HEK293 (cell line): ENCODE results near the gene MGAT5B.

ENCODE experiments used
- OVOL3 ChIP-seq: fragments of 450-650 bp; formaldehyde crosslinking; IDR thresholded peaks from 2 replicates; pipeline ENCODE4 v1.5.1; 2016; ENCODE audit warnings: missing biosample characterization, missing genetic modification characterization
- SCRT1 ChIP-seq: fragments of 450-650 bp; formaldehyde crosslinking; IDR thresholded peaks from 2 replicates; pipeline ENCODE4 v1.5.1; 2016; ENCODE audit warnings: missing biosample characterization, missing genetic modification characterization, borderline replicate concordance
- ZFP69B ChIP-seq: fragments of 450-650 bp; formaldehyde crosslinking; IDR thresholded peaks from 2 replicates; pipeline ENCODE4 v1.5.1; 2016; ENCODE audit warnings: missing biosample characterization, missing genetic modification characterization
- ZIC2 ChIP-seq: fragments of 450-650 bp; formaldehyde crosslinking; IDR thresholded peaks from 2 replicates; pipeline ENCODE4 v1.5.1; 2016; ENCODE audit warnings: missing biosample characterization, missing genetic modification characterization
- ZNF121 ChIP-seq: fragments of 450-650 bp; formaldehyde crosslinking; IDR thresholded peaks from 2 replicates; pipeline ENCODE4 v1.5.1; 2016; ENCODE audit warnings: missing biosample characterization, missing genetic modification characterization
- ZNF202 ChIP-seq: fragments of 450-650 bp; formaldehyde crosslinking; IDR thresholded peaks from 2 replicates; pipeline ENCODE4 v1.5.1; 2016; ENCODE audit warnings: missing biosample characterization, missing genetic modification characterization, borderline replicate concordance
- ZNF394 ChIP-seq: fragments of 450-650 bp; formaldehyde crosslinking; IDR thresholded peaks from 2 replicates; pipeline ENCODE4 v1.5.1; 2016; ENCODE audit warnings: missing biosample characterization, missing genetic modification characterization, mild to moderate bottlenecking, moderate library complexity, borderline replicate concordance
- ZNF623 ChIP-seq: fragments of 450-650 bp; formaldehyde crosslinking; IDR thresholded peaks from 2 replicates; pipeline ENCODE4 v1.5.1; 2016; ENCODE audit warnings: missing biosample characterization, missing genetic modification characterization
- TF ChIP-seq, protein P1 (sequence below): fragments of 450-650 bp; formaldehyde crosslinking; IDR thresholded peaks from 2 replicates; pipeline ENCODE4 v1.5.1; 2016; ENCODE audit warnings: missing biosample characterization, missing genetic modification characterization
- TF ChIP-seq, protein P2 (sequence below): fragments of 450-650 bp; formaldehyde crosslinking; IDR thresholded peaks from 2 replicates; pipeline ENCODE4 v1.5.1; 2016; ENCODE audit warnings: missing biosample characterization, missing genetic modification characterization
- TF ChIP-seq, protein P3 (sequence below): fragments of 450-650 bp; formaldehyde crosslinking; IDR thresholded peaks from 2 replicates; pipeline ENCODE4 v1.5.1; 2016; ENCODE audit warnings: missing biosample characterization, missing genetic modification characterization
- TF ChIP-seq, protein P4 (sequence below): fragments of 450-650 bp; formaldehyde crosslinking; IDR thresholded peaks from 2 replicates; pipeline ENCODE4 v1.5.1; 2016; ENCODE audit warnings: missing biosample characterization, missing genetic modification characterization
- TF ChIP-seq, protein P5 (sequence below): fragments of 450-650 bp; formaldehyde crosslinking; IDR thresholded peaks from 2 replicates; pipeline ENCODE4 v1.5.1; 2016; ENCODE audit warnings: missing biosample characterization, missing genetic modification characterization, borderline replicate concordance

DNA sequence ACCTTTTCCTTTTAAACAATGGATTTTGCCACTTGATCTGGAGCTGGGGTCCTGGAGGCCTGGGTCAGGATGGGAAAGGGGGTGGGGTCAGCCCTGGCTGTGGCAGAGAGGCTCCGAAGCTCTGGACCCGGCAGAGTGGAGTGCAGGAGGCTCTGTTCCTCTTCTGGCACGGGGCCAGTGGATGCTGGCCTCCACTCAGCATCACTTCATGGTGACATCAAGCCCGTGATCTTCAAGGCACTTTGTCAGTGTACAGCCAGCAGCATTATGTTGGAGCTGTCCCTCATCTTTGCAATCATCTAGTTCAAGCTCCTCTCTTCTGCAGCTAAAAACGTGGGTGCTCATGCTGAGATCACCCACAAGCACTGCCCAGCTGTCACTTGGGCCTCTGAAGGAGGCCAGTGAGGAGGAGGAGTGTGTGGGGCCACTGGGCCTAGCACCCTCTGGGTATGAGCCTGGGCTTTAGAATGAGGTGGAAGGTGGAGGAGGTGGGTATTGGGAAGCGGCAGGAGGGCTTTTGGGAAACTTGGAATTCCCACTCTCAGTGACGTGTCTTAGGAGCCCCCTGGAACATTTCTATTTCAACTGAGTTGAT, 45.9 kb upstream of the MGAT5B start:
- TF ChIP-seq, protein P1, sequence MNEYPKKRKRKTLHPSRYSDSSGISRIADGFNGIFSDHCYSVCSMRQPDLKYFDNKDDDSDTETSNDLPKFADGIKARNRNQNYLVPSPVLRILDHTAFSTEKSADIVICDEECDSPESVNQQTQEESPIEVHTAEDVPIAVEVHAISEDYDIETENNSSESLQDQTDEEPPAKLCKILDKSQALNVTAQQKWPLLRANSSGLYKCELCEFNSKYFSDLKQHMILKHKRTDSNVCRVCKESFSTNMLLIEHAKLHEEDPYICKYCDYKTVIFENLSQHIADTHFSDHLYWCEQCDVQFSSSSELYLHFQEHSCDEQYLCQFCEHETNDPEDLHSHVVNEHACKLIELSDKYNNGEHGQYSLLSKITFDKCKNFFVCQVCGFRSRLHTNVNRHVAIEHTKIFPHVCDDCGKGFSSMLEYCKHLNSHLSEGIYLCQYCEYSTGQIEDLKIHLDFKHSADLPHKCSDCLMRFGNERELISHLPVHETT: no peak
- TF ChIP-seq, protein P2, sequence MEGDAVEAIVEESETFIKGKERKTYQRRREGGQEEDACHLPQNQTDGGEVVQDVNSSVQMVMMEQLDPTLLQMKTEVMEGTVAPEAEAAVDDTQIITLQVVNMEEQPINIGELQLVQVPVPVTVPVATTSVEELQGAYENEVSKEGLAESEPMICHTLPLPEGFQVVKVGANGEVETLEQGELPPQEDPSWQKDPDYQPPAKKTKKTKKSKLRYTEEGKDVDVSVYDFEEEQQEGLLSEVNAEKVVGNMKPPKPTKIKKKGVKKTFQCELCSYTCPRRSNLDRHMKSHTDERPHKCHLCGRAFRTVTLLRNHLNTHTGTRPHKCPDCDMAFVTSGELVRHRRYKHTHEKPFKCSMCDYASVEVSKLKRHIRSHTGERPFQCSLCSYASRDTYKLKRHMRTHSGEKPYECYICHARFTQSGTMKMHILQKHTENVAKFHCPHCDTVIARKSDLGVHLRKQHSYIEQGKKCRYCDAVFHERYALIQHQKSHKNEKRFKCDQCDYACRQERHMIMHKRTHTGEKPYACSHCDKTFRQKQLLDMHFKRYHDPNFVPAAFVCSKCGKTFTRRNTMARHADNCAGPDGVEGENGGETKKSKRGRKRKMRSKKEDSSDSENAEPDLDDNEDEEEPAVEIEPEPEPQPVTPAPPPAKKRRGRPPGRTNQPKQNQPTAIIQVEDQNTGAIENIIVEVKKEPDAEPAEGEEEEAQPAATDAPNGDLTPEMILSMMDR (tag by site-specific recombination): no peak
- TF ChIP-seq, protein P3, sequence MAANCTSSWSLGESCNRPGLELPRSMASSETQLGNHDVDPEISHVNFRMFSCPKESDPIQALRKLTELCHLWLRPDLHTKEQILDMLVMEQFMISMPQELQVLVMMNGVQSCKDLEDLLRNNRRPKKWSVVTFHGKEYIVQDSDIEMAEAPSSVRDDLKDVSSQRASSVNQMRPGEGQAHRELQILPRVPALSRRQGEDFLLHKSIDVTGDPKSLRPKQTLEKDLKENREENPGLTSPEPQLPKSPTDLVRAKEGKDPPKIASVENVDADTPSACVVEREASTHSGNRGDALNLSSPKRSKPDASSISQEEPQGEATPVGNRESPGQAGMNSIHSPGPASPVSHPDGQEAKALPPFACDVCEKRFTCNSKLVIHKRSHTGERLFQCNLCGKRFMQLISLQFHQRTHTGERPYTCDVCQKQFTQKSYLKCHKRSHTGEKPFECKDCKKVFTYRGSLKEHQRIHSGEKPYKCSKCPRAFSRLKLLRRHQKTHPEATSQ (tag by site-specific recombination): no peak
- TF ChIP-seq ZNF202 (tag by site-specific recombination) (no peak), SCRT1 (tag by site-specific recombination) (no peak), ZIC2 (no peak), ZNF394 (no peak), ZNF121 (tag by site-specific recombination) (no peak), ZFP69B (tag by site-specific recombination) (no peak), ZNF623 (tag by site-specific recombination) (no peak), OVOL3 (tag by site-specific recombination) (no peak)
- TF ChIP-seq, protein P4, sequence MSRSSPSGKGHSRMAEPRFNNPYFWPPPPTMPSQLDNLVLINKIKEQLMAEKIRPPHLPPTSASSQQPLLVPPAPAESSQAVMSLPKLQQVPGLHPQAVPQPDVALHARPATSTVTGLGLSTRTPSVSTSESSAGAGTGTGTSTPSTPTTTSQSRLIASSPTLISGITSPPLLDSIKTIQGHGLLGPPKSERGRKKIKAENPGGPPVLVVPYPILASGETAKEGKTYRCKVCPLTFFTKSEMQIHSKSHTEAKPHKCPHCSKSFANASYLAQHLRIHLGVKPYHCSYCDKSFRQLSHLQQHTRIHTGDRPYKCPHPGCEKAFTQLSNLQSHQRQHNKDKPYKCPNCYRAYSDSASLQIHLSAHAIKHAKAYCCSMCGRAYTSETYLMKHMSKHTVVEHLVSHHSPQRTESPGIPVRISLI (tag by site-specific recombination): no peak
- TF ChIP-seq, protein P5, sequence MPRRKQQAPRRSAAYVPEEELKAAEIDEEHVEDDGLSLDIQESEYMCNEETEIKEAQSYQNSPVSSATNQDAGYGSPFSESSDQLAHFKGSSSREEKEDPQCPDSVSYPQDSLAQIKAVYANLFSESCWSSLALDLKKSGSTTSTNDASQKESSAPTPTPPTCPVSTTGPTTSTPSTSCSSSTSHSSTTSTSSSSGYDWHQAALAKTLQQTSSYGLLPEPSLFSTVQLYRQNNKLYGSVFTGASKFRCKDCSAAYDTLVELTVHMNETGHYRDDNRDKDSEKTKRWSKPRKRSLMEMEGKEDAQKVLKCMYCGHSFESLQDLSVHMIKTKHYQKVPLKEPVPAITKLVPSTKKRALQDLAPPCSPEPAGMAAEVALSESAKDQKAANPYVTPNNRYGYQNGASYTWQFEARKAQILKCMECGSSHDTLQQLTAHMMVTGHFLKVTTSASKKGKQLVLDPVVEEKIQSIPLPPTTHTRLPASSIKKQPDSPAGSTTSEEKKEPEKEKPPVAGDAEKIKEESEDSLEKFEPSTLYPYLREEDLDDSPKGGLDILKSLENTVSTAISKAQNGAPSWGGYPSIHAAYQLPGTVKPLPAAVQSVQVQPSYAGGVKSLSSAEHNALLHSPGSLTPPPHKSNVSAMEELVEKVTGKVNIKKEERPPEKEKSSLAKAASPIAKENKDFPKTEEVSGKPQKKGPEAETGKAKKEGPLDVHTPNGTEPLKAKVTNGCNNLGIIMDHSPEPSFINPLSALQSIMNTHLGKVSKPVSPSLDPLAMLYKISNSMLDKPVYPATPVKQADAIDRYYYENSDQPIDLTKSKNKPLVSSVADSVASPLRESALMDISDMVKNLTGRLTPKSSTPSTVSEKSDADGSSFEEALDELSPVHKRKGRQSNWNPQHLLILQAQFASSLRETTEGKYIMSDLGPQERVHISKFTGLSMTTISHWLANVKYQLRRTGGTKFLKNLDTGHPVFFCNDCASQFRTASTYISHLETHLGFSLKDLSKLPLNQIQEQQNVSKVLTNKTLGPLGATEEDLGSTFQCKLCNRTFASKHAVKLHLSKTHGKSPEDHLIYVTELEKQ (tag by site-specific recombination): no peak
